GM18873 (cell line): ENCODE data around the gene ECSCR.

ENCODE experiments used
- ATAC-seq: cut with Tn5 transposase; IDR thresholded peaks from one replicate; pipeline ENCODE4 v1.9.1; 2021; ENCODE audit warnings: mild to moderate bottlenecking, moderate library complexity, moderate number of reproducible peaks; ENCODE audit not compliant: unreplicated experiment, low FRiP score

ECSCR gene

DNA sequence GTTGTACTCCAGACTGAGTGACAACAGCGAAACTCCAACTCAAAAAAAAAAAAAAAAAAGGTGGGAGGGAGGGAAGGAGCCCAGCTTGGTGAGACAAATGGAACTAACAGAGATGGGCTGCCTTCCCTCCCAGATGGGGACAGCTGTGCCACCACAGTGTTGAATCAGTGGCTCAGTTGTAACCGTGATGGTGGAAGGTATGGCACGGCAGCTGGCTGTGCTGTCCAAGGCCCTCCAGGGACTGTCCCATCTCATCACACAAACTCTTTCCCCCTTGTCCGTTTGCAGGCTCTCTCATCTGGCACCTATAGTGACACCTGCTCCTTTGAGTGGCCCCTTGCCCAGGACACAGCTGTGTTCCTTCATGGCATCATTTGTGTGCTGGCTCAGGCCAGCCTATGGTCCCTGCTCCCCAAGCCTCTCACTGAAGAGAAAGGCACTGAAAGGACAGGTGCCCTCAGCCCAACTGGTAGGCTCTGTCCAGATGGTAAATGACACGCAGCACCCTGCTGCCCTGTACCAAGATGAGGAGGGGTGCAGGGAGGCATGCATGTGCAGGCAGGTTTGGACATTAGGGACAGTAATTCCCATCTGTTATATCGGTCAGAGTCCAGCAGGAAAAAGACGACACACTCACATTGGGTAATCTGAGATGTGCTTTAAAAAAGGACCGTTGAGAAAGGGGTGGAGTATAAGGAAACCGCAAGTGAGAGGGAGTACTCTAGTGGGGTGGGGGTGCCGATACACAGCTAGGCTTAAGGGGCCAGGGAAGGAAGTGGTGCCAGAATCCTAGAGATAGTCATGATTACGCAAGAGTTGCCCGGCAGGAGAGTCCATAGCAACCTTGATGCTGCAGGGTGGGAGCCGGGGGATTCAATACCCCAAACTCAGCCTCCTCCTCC is 12.6 kb upstream of the ECSCR start:
- ATAC-seq = no peak

DNA sequence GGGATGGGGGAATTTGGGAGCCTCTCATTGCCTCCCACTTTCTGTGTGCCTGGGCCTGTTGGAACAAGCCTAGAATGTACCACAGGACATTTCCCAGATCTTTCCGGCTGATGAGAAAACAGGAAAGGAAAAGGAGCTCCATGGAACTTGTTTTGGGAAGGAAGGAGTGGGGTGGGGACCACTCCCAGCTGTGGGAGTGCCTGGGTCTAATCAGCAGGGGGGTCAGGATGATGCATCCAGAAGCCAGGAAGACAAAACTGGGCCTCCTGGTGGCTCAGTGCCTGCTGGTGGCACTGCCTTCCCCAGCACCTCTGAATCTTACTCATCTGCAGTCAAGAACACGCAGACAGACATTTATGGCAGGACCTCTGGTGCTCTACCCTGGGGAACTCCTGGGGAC is 11.0 kb upstream of the ECSCR start:
- no peak for ATAC-seq

DNA sequence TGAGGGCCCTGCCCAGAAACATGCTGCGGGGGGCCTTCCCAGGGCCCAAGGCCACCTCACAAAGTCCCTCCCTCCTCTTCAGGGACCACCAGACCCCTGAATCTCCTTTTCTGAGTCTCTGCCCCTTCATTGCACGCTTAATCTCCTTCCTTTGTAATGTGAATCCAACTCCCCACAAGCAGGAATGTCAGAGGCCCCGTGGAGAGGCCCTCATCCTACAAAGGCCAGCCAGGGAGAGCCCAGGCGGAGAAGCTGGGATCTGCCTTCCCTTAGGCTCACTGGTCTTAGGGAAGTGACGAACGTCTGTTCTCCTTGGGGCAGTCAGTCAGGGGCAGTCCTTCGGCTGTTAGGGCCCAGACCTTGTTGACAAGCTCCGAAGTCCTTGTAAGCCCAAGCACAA is 10.6 kb upstream of the ECSCR start:
- no peak for ATAC-seq

DNA sequence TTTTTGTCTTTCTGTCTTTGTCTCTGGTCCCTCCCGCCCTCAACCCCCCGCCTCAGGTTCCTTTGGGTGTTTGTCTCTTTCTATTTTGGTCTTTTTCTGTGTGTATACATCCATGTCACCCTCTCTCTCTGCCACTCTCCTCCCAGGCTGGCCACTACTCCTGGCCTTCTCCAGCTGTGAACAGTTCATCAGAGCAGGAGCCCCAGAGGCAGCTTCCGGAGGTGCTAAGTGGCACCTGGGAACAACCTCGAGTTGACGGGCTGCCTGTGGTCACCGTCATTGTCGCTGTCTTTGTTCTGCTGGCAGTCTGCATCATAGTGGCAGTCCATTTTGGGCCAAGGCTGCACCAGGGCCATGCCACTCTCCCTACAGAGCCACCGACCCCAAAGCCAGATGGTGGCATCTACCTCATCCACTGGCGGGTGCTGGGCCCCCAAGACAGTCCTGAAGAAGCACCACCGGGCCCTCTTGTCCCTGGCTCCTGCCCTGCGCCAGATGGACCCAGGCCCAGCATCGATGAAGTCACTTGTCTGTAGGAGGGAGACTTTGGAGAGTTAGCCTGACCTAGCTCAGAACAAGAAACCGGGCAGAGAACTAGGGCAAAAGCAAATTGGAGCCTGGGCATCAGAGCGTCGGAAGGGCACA is 10.0 kb upstream of the ECSCR start:
- ATAC-seq = no peak

DNA sequence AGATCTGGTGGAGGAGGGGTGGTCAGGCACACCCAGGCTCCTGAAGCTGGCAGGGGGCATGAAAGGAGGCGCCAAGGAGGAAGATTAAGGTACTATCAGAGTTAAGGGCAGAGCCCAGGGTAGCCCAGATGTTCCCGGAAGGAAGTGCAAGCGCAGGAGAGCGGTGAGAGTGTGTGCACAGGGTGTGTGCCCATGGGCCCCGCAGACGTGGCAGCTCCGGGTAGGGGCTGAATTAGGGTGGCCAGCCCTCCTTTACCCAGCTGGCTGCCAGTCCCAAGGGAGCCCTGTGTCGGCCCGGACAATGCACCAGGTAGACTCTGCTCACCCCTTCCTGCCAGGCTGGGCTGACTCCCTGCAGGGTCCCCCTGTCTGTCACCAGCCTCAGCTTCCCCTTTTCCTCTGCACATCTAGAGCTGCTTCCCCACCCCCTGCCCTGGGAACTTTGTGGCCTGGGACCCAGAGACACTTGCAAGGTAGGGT is 8.3 kb upstream of the ECSCR start, which contains the start of gene SMIM33:
Gene SMIM33, plus strand, starts transcription at position 184 of the 480 bp plus-strand sequence. Its CDS starts 118 bp downstream, at position 302.
- ATAC-seq = no peak

DNA sequence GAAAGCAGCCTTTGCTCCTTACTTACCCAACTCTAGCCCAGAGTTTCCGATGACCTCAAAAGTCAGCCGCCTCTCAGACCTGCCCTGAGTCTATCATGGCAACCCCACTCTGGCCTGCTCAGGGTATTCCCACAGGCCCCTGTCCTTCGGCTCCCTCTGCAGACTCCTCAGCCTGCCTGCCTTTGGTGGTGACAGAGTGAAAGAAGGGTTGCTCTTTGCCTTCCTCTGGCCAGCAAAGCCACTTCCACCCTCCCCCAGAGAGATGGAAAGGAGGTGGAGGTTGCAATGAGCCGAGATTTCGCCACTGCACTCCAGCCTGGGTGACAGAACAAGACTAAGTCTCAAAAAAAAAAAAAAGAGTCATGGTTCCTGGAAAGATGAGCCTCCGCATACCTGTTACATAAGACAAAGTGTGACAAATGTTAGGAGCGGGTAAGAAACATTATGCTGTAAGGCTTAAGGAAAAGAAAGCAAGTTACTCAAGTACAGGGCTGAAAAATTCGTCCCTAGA is 5.9 kb upstream of the ECSCR start:
- ATAC-seq = no peak

DNA sequence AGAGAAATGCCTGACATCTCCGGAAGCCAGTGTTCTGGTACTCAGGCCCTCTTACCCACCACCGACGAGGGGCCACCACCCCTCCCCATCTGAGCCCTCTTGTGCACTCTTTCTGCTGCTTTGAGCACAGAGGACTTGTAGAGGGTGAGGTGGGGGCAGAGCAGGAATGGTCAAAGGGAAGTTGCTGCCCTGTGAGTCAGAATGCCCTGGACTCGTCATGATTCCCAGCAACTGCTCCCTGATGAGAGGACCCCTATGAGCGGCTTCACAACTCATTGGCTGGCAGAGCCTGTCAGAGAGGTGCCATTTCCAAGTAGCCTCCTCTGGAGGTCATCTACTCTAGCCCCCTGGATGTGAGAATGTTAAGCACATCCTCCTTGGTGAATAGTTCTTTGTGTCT is 845 bp downstream of the ECSCR start:
- no peak for ATAC-seq

DNA sequence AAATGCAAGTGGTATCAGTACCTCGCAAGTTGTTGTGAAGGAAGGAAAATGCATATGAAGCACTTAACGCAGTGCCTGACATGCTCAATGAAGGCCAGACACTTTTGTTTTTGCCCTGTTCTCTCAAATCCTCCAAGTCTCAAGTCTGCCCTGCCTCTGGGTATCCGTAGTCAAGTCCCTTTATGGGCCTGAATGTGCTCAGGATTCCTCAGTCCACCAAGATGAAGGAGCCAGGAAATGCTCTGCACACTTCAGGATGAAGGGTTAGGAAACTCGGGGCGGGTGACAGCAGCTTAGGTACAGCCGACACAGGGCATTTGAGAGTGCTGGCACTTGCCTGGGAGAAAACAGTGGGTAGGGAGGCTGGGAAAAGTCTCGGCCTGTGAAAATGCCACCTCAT is 1.4 kb downstream of the ECSCR start:
- ATAC-seq = no peak

DNA sequence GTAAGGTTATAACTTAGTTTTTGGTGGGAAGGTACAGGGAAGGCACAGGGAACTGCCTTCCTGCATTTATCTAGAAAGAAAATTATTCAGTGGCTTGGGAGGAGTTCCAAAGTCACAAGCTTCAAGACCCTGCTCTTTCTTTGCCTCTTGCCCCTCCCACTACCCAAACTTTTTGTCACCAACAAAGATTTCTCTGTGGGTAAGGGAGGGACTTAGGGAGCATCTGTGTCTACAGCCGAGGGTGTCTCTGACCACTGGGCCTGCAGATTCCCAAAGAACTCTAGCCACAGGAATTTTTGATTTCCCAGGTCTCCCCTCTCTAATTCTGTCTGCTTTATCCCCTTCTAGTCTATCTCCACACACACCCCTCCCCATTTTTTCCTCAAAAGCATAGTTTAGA is 2.1 kb downstream of the ECSCR start:
- ATAC-seq = no peak

DNA sequence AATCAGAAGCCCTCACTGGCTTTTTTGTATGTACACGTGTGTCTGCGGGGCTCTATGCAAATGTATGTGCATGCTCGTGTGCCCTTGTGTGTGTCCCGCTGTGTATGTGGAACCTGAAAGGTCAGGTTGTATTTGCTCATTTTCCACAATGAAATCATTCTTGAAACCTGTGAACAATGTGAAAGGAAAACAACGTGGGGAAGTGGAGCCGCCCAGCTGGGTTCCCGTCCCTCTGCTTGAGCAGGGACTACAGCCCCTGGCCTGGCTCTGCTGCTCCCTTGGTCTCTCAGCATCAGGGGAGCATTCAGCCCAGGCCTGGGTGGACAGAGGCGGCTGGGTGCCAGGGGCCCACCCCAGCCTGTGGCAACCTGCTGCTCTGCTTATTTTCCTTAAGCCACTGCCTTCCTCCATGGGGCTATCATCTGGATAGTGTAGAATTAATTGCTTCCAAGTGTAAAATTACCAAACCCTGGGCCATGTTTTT is 3.0 kb downstream of the ECSCR start:
- ATAC-seq = peak; percentile 35

DNA sequence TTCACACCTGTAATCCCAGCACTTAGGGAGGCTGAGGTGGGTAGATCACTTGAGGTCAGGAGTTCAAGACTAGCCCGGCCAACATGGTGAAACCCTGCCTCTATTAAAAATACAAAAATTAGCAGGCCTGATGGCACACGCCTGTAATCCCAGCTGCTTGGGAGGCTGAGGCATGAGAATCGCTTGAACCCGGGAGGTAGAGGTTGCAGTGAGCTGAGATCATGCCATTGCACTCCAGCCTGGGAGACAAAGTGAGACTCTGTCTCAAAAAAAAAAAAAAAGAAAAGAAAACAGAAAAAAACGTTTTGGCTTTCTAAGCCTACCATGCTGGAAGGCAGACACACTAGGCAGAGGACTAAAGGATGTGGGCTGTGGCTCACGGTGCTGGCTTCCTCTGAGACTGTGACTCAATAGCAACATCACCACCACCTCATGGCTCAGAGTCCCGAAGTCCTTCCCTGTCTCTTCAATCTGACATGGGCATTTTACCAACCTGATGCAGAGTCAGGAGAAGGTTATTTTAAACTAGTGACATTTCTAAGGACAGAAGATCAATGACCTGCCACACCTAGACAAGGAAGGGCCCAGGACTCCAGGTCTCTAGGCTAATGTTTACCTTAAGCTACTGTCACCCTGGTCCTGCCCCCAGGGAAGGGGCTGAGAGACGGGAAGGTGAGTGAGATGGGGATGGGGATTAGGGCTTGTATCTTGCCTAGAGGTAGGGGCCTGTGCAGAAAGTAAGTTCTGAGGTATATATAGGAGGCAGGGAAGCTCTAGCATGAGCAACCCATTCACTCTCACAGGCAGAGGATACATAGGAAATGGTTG is 3.7 kb downstream of the ECSCR start:
- peak; percentile 43 for ATAC-seq

DNA sequence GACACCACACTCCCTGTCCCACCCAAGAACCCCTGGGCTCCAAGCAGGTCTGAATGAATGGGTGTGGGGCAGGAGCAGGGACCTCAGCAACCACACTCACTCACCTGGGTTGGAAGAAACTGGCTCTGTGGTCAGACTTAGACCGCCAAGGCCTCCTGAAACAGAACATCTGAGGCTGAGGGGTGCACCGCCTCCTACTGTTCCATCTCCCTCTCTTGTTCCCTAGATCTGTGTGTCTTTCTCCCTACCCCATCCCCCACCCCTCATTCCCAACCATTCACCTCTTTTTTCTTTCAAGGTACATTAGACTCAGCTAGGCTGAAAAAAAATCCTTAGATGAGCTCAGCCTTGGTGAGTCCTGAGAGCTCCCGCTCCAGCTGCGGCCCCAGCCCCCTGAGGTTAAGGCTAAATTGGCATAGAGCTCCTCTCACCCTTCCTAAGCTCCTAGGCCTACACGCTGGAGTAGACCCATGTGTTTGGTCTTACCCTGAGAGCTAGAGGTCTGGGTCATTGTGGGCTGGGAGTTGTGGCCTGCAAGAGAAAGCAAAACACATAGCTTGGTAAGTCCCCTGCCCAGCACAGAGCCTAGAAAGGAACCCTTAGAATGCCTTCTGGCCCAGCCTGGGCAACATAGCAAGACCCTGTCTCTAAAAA is 4.8 kb downstream of the ECSCR start:
- ATAC-seq = no peak

DNA sequence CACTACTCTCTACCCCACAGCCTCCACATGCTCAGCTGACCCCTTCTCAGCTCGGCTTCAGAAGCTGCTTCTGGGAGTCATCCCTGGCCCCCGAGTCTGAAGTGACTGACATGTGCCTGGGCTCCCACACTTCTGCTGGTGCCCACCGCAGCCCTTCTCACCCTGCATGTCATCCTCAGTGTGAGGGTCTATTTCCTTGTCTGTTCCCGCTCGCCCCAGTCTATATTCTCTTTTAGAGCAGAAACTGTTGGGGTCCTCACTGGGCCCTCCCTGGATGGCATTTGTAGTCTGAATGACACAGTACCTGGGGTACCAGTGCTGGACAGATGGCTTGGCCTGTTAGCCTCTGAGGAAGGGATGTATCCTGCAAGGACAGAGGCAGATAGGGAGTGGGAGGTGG is 5.3 kb downstream of the ECSCR start:
- ATAC-seq = no peak

DNA sequence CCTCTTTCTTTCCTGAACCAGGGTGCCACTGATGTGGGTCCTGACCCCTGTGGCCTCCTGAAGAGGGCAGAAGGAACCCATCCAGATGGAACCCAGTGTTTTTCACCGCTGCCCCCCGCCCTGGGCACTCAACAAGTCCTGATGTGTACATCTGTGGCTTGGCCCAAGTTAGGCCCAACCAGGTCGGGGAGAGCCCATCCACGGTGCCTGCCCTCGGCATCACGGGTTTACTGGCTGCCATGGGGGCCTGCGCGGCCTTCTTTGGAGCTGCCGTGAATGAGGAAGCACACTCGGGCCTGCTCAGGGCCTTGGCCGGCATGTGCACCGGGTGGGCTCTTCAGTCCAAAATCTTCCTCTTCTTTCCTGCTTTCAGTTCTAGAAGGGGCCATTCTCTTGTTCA is 5.8 kb downstream of the ECSCR start:
- ATAC-seq = no peak

DNA sequence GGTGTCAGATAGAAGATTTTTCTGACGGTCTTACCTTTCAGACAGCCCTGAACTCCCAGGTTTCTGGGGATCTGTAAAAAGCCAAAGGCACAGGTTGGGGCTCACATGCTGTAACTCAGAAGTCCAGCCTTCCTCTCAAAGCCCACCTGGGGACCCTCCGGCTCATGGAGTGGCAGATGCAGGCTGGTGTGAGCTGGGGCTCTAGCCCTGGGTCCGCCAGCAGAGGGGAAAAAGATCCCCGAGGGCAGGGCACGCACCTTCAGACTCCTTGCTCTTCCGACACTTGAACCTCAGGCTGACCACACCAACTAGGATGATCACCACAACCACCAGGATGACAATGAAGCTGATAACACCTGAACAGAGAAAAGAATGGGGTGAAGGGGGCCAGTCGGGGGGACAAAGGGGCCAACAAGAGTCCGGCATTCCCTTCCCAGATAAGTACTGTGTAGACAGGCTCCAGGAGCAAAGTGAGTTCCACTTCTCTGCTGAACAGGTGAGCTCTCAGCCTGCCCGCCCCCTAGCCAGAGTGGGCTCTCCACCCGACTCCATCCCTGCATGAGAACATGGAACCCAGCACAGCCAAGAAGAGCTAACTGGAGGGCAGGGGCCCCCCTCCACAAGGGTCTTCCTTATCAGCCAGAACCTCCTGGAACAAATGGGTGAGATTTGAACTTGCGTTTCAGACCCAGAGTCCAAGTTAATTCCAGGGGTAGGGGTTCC is 7.8 kb downstream of the ECSCR start:
- no peak for ATAC-seq

DNA sequence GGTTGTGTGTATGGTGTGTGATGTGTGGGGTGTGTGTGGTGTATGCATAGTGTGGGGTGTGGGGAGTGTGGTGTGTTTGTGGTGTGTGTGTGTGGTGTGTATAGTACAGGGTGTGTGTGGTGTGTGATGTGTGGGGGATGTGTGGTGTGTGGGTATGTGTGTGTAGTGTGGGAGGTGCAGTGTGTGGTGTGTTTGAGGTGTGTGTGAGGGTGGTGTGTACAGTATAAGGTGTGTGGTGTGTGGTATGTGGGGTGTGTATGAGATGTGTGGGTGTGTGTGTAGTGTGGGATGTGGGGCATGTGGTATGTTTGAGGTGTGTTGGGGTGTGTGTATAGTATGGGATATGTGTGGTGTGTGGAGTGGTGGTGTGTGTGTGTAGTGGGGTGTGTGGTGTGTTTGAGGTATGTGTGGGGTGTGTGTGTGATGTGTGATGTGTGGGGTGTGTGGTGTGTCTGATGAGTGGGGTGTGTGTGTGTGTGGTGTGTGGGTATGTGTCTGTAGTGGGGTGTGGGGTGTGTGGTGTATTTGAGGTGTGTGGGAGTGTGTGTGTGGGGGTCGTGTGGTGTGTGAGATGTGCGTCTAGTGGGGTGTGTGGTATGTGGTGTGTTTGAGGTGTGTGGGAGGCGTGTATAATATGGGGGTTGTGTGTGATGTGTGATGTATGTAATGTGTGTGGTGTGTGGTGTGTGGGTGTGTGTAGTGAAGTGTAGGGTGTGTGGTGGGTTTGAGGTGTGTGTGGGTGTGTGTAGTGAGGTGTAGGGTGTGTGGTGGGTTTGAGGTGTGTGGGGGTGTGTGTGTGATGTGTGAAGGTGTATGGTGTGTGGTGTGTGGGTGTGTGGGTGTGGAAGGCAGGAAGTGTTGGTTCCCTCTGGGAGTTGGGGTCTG is 8.6 kb downstream of the ECSCR start:
- ATAC-seq = no peak

DNA sequence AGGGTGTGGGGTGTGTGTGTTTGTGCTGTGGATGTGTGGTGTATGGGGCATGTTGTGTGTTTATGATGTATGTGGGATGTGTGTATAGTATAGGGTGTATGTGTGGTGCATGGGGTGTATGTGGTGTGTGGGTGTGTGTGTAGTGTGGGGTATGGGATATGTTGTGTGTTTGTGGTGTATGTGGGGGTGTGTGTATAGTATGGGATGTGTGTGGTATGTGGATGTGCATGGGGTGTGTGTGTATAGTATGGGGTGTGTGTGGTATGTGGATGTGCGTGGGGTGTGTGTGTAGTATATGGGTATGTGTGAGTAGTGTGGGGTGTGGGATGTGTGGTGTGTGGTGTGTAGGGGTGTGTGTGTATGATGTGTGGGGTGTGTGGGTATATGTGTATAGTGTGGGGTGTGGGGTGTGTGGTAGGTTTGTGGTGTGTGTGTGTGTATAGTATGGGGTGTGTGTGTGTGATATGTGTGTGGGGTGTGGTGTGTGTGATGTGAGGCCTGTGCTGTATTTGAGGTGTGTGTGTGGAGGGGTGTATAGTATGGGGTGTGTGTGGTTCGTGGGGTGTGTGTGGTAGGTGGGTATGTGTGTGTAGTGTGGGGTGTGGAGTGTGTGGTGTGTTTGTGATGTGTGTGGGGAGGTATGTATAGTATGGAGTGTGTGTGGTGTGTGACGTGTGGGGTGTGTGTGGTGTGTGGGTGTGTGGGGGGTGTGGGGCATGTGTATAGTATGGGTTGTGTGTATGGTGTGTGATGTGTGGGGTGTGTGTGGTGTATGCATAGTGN is 10.5 kb downstream of the ECSCR start:
- ATAC-seq = no peak

DNA sequence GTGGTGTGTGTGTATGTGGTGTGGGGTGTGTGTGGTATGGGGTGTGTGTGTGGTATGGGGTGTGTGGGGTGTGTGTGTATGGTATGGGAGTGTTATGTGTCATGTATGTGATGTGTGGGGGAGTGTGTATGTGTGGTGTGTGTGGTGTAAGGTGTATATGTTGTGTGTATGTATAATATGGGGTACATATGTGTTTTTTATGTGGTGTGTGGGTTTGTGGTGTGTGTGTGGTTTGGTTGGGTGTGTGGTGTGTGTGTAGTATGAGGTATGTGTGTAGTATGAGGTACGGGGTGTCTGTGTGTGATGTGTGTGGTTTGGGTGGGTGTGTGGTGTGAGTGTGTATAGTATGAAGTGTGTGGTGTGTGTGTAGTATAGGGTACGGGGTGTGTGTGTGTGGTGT is 11.4 kb downstream of the ECSCR start:
- no peak for ATAC-seq
